IMR-90 (cell line): Measurements from ENCODE around the gene GNE. TPM values are rescaled to one million over a fixed set of nuclear protein-coding genes. Genes with fewer than 3 reads are reported as not detected.

Source experiments
- ELK1 ChIP-seq: fragments of 150-350 bp; IDR thresholded peaks from 2 replicates; pipeline ENCODE4 v1.6.1; 2016; ENCODE audit warnings: low read depth, mild to moderate bottlenecking, low read length, moderate library complexity, borderline replicate concordance
- polyA plus RNA-seq, 3 experiments: library from polyadenylated mRNA; depleted of rRNA; stranded (reverse); fragments of >200 nt; gene quantifications; 2 replicates each; pipeline ENCODE4 v1.2.3, GENCODE V29; 2012; ENCODE audit warnings: low replicate concordance in 1 of 3
- total RNA-seq: library from RNA; depleted of rRNA; stranded (reverse); fragments of >200 nt; gene quantifications from 2 replicates; pipeline ENCODE4 v1.2.3, GENCODE V29; 2012

Gene GNE
- total and polyA plus RNA-seq, 2 of the 4 experiments (the other 2 are of a cell fraction) = 11.7 to 34.1 TPM

- TF ChIP-seq ELK1 = 0 out of 2 replicates have a peak, but pooled peaks have one; percentile 0
These were observed 67.6 kb downstream of the GNE start, which contains the start of gene CLTA (continued) for GRCh38 chr9:36190388-36191289.
